Stimulated activated naive CD8-positive, alpha-beta T cell treated with anti-CD3 and anti-CD28 coated beads, Interleukin-15, Interleukin-2, amounts not matched to agents 100 ng/mL and 50 ng/mL, for 24 hours (primary cell): ENCODE measurements around the gene RGS12.

Source experiments
- H3K27ac Mint-ChIP-seq: one replicate; pipeline ENCODE4 v1.8.0; 2021; ENCODE audit warnings: mild to moderate bottlenecking, mixed read lengths
- H3K27me3 Mint-ChIP-seq: one replicate; pipeline ENCODE4 v1.8.0; 2021; ENCODE audit warnings: mixed read lengths
- H3K36me3 Mint-ChIP-seq: one replicate; pipeline ENCODE4 v1.8.0; 2021; ENCODE audit warnings: low read depth, mixed read lengths
- H3K4me1 Mint-ChIP-seq: one replicate; pipeline ENCODE4 v1.8.0; 2021; ENCODE audit warnings: low read depth, mixed read lengths
- H3K4me3 Mint-ChIP-seq: one replicate; pipeline ENCODE4 v1.8.0; 2021; ENCODE audit warnings: mild to moderate bottlenecking, mixed read lengths
- H3K9me3 Mint-ChIP-seq: one replicate; pipeline ENCODE4 v1.8.0; 2021; ENCODE audit warnings: mixed read lengths

The RGS12 gene

DNA sequence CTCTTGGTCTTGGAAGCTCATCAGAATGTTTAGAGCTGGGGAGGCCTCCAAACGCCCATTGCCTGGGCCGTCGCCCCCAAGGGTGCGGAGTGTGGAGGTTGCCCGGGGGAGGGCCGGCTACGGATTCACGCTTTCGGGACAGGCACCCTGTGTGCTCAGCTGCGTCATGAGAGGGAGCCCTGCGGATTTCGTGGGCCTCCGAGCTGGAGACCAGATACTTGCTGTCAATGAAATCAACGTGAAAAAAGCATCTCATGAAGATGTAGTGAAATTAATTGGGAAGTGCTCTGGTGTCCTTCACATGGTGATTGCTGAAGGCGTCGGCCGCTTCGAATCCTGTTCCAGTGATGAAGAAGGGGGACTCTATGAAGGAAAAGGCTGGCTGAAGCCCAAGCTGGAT, 23.3 kb downstream of the RGS12 start:
- Mint-ChIP-seq H3K36me3 (no peaks in the 10 kb centered on the region), H3K4me3 (no peak overlapping the region), H3K4me1 (no peaks in the 10 kb centered on the region), H3K27ac (no peak overlapping the region), H3K9me3 (no peaks in the 10 kb centered on the region), H3K27me3 (no peaks in the 10 kb centered on the region)

DNA sequence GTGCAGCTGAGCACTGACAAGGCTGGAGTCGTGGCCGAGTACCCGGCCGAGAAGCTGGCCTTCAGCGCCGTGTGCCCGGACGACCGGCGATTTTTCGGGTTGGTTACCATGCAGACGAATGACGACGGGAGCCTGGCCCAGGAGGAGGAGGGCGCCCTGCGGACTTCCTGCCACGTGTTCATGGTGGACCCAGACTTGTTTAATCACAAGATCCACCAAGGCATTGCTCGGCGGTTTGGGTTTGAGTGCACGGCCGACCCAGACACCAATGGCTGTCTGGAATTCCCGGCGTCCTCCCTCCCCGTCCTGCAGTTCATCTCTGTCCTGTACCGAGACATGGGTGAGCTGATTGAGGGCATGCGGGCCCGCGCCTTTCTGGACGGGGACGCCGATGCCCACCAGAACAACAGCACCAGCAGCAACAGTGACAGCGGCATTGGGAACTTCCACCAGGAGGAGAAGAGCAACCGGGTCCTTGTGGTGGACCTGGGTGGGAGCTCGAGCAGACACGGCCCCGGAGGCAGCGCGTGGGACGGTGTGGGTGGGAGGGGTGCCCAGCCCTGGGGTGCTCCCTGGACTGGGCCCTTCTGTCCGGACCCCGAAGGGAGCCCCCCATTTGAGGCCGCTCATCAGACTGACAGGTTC, 24.3 kb downstream of the RGS12 start:
- Mint-ChIP-seq H3K4me1 (no peaks in the 10 kb centered on the region), H3K27ac (no peak overlapping the region), H3K9me3 (no peaks in the 10 kb centered on the region), H3K4me3 (no peak overlapping the region), H3K27me3 (no peaks in the 10 kb centered on the region), H3K36me3 (no peaks in the 10 kb centered on the region)

DNA sequence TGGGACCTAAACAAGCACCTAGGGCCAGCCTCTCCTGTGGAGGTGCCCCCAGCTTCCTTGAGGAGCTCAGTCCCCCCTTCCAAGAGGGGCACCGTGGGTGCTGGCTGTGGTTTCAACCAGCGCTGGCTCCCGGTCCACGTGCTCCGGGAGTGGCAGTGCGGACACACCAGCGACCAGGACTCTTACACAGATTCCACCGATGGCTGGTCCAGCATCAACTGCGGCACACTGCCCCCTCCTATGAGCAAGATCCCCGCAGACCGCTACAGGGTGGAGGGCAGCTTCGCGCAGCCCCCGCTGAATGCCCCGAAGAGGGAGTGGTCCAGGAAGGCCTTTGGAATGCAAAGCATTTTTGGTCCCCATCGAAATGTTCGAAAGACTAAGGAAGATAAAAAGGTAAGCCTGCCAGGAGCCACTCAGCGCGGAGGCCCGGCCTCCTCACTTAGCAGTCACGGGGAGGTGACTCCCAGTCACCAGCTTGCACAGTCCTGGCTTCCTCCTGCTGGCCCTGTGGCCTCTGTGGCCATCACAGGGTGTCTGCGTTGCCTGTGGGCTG, 24.9 kb downstream of the RGS12 start:
- Mint-ChIP-seq H3K4me1 (no peaks in the 10 kb centered on the region), H3K27me3 (no peaks in the 10 kb centered on the region), H3K9me3 (no peaks in the 10 kb centered on the region), H3K27ac (no peak overlapping the region), H3K4me3 (no peak overlapping the region), H3K36me3 (no peaks in the 10 kb centered on the region)

DNA sequence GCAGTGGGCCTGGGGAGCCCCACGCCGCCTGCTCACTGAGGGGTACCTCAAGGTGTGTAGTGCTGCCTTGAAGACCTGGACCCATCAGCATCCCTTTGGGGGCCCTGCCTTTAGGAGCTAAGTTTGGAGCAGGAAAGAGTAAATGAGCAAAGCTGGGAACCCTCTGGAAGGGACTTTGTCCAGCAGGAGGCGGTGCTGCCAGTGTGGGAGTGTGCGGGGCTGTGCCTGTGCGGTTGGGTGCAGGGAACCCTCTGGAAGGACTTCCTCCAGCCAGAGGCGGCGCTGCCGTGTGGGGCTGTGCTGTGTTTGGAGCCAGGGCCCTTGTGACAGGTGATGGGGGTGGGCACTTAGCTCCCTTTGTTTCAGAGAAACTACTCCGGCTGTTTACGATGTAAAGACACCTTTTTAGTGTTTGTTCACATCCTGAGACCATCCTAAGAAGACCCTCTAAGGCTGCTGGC, 25.8 kb downstream of the RGS12 start:
- no peaks in the 10 kb centered on the region for H3K27me3 Mint-ChIP-seq
- H3K9me3 Mint-ChIP-seq: no peaks in the 10 kb centered on the region
- no peaks in the 10 kb centered on the region for H3K36me3 Mint-ChIP-seq
- no peaks in the 10 kb centered on the region for H3K4me1 Mint-ChIP-seq
- H3K4me3 Mint-ChIP-seq: no peak overlapping the region
- no peak overlapping the region for H3K27ac Mint-ChIP-seq

DNA sequence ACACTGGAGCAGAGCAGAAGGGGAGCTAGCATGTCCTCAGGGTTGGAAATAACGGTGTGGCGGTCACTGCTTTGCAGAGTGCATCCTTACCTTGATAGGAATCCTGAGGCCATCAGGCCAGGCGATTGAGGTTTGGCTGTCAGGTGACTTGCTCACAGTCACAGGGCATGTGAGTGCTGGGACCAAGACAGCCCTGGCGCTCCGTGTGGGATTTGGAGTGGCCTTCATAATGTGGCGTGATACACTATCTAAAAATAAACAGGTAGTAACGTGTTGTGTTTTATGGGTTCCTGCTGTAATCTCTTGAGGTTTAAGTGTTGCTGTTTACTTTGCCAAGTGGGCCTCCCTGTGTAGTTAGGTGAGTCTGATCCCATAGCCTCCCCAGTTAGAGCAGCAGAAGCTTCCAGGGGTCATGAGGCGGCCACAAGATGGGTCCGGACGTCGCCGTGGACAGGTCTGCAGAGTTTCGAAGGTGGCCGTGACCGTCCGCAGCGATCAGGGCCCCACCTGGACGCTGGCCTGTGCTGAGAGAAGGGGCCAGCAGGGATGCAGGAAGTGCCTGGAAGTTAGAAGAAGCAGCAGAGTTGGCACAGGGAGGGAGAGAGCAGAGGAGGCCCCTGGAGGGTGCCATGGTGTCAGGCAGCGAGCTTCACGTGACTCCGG, 27.7 kb downstream of the RGS12 start:
- H3K4me3 Mint-ChIP-seq: no peak overlapping the region

DNA sequence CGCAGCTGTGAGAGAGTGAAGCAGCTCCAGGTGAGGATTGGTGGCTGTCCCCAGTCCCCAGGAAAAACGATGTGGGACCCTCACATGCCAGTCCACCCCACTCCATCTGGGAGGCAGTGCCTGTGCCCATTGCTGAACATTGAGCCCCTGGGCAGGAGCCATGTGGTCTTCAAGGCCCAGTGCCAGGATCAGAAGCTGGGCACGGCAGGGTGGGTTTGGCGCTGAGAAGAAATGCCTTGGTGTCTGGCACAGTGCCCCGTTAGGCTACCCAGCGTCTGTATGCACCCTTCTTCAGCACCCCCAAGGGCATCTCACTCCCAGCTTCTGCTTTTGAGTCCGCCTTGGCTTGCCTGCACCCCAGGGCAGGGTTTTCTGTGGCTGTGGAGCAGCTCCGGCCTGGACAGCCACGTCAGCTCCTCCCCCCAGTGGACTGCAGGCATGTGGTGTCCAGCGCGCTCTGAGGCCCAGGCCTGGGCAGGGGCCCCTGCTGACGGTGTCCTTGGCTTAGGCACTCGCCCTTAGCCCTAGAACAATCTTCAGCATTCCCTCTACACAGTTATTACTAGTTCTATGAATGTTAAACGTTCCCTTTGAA, 28.6 kb downstream of the RGS12 start:
- H3K4me3 Mint-ChIP-seq: no peak overlapping the region

More for the DNA sequence above, 27.7 kb downstream of the RGS12 start:
- no peaks in the 10 kb centered on the region for H3K36me3 Mint-ChIP-seq
- no peaks in the 10 kb centered on the region for H3K9me3 Mint-ChIP-seq
- H3K27me3 Mint-ChIP-seq: no peaks in the 10 kb centered on the region
- no peaks in the 10 kb centered on the region for H3K4me1 Mint-ChIP-seq
- no peak overlapping the region for H3K27ac Mint-ChIP-seq

DNA sequence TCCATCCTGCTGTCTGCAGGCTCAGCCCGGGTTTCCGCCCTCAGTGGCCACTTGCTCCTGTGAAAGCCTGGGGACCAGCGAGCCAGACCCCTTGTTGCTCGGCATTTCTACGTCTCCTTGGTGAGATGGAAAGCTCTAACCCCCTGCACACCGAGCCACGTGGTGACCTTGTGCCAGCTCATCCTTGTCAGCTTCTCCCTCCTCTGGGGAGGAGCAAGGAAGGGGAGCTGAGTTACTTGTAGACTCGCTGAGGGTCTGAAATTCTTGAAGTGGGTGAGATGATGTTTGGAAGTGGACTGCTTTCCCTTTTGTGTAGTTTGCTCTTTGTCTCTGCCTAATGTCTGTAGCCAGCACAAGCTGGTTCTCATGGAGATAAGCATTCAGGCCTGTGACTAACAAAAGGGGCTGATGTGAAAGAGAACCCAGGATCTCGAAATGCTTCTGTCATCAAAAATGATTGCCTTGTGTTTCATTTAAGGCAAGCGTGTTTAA, 29.3 kb downstream of the RGS12 start:
- Mint-ChIP-seq H3K4me3 (no peak overlapping the region), H3K36me3 (no peaks in the 10 kb centered on the region), H3K27me3 (no peaks in the 10 kb centered on the region), H3K4me1 (no peaks in the 10 kb centered on the region), H3K27ac (no peak overlapping the region), H3K9me3 (no peaks in the 10 kb centered on the region)

More for the DNA sequence above, 28.6 kb downstream of the RGS12 start:
- Mint-ChIP-seq H3K27me3 (no peaks in the 10 kb centered on the region), H3K36me3 (no peaks in the 10 kb centered on the region), H3K9me3 (no peaks in the 10 kb centered on the region), H3K27ac (no peak overlapping the region), H3K4me1 (no peaks in the 10 kb centered on the region)

DNA sequence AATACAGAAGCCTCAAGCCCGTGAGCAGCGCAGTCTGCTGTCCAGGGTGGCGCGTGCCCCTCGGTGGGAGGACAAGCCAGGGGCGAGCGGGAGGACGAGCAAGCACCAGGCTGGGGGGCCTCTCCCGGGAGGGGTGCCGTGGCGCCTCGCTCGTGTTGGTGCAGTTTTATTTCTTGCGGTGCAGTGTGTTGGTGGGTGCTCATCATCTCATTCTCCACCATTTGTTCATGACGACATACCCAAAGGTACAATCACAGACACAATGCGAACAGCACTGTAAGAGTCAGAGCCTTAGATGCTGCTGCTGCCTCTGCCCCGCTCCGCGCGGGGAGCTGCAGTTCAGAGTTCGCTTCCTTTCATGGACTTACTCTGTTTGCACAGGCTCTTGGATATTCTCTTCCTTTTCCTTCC, 30.3 kb downstream of the RGS12 start:
- no peak overlapping the region for H3K27ac Mint-ChIP-seq
- H3K9me3 Mint-ChIP-seq: no peaks in the 10 kb centered on the region
- H3K27me3 Mint-ChIP-seq: no peaks in the 10 kb centered on the region
- H3K36me3 Mint-ChIP-seq: no peaks in the 10 kb centered on the region
- no peaks in the 10 kb centered on the region for H3K4me1 Mint-ChIP-seq
- H3K4me3 Mint-ChIP-seq: no peak overlapping the region

DNA sequence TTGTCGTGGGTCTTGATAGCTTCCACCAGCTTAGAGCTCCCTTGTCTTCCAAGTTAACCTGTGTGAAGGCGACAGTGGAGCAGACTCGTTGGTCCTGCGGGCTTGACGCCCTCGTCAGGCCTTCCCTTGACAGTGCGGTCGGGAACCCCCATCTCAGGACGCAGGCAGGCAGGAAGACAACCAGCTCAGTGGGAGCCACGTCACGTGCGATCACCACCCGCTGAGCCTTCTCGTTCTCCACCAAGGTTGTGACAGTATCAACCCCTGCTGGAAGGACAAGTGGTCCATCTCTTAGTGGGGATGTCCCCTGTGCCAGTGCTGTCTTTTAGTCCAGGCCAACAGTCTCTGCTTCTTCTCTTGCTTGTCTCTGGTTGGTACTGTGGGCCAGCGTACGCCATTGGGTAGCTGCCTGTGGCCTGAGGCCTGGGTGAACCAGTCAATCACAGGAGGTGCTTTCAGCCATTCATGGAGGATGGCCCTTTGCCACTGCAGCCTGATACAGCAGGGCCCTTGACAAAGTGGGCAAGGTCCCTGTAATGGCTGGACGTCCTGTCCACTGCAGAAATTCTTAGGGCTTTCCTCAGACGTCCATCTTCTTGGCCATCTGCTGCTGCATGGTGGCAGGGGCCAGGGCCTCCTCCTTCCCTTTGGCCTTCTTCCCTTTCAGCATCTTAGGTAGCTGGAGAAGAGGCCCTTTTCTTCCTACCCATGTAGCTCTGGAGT, 31.4 kb downstream of the RGS12 start:
- no peak overlapping the region for H3K27ac Mint-ChIP-seq
- H3K36me3 Mint-ChIP-seq: no peaks in the 10 kb centered on the region
- H3K9me3 Mint-ChIP-seq: no peaks in the 10 kb centered on the region
- H3K4me3 Mint-ChIP-seq: no peak overlapping the region
- no peaks in the 10 kb centered on the region for H3K4me1 Mint-ChIP-seq
- no peaks in the 10 kb centered on the region for H3K27me3 Mint-ChIP-seq

DNA sequence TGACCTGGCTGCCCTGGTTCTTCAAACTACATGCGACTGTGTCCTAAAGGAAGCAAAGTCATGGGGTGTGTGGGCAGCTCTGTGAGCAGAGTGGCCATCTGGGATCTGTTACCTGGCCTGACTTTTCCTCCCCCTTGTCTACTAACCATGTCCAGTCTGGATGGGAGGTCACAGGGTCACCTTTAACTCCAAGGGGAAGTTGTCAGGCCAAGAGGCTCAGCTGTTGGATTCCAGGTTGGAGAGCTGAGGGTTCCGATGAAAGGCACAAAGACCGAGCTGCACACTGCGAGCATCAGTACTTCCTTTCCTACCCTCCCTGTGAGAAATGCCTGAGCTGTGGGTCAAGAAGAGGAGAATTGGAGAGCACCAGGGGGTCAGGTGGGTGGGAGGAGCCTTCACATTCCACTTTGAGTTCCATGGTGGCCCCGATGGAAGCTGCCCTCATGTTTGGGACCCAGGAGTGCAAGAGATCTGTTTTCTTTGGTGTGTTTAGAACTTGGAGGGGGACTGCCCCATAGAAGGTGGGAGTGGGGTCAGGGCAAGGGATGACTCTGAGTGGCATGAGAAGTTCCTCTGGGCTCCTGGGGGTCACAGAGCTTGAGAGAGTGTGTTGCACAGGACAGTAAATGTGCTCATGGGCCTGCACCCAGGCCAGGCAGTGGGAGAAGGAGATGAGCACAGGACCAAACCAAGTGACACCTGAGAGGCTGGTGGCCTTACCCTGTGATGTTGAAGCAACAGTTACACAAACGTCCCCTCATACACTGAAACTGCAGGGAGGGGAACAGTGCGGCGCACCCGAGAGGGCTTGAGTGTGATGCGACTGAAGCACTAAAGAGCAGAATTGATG, 36.2 kb downstream of the RGS12 start:
- H3K27me3 Mint-ChIP-seq: no peaks in the 10 kb centered on the region
- no peaks in the 10 kb centered on the region for H3K9me3 Mint-ChIP-seq
- no peak overlapping the region for H3K4me3 Mint-ChIP-seq
- no peaks in the 10 kb centered on the region for H3K4me1 Mint-ChIP-seq
- H3K36me3 Mint-ChIP-seq: no peaks in the 10 kb centered on the region
- H3K27ac Mint-ChIP-seq: no peak overlapping the region

DNA sequence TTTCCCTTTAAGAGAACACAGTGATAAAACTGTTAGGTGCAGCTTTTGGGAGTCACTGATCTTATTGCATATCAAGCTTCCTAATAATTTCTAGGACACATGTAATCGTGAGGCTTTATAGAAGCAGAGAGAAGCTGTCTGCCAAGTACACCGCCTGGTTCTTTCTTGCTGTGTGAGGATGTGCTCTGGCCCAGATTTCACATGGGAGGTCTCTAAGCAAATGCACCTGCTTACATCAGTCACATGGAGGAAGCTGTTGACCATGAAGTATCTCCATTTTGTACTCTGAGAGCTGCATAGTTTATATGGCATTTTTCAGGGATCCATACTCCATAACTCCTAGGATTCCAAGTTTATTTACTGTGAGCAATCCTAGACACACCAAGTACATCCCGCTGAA, 37.1 kb downstream of the RGS12 start:
- Mint-ChIP-seq H3K27ac (no peak overlapping the region), H3K9me3 (no peaks in the 10 kb centered on the region), H3K27me3 (no peaks in the 10 kb centered on the region), H3K4me1 (no peaks in the 10 kb centered on the region), H3K36me3 (no peaks in the 10 kb centered on the region), H3K4me3 (no peak overlapping the region)

DNA sequence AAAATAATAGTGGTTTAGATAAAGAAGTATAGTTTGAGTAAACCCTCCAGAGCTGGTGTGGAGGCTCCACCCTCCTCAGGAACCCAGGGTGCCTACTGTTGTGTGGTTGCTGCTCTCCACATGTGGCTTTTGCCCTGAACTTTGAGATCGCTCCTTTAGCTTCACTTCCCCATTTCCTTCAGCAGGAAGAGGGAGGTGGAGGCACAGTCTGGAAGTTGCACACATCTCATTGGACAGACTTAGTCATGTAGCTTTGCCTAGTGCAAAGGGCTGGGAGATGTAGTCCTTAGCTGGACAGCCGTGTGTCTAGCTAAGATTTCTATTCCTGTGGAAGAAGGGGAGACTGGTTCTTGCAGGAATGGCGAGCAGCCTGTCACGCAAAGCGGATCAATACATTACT, 37.9 kb downstream of the RGS12 start:
- no peak overlapping the region for H3K4me3 Mint-ChIP-seq
- no peaks in the 10 kb centered on the region for H3K9me3 Mint-ChIP-seq
- H3K27me3 Mint-ChIP-seq: no peaks in the 10 kb centered on the region
- no peaks in the 10 kb centered on the region for H3K4me1 Mint-ChIP-seq
- H3K36me3 Mint-ChIP-seq: no peaks in the 10 kb centered on the region
- no peak overlapping the region for H3K27ac Mint-ChIP-seq

DNA sequence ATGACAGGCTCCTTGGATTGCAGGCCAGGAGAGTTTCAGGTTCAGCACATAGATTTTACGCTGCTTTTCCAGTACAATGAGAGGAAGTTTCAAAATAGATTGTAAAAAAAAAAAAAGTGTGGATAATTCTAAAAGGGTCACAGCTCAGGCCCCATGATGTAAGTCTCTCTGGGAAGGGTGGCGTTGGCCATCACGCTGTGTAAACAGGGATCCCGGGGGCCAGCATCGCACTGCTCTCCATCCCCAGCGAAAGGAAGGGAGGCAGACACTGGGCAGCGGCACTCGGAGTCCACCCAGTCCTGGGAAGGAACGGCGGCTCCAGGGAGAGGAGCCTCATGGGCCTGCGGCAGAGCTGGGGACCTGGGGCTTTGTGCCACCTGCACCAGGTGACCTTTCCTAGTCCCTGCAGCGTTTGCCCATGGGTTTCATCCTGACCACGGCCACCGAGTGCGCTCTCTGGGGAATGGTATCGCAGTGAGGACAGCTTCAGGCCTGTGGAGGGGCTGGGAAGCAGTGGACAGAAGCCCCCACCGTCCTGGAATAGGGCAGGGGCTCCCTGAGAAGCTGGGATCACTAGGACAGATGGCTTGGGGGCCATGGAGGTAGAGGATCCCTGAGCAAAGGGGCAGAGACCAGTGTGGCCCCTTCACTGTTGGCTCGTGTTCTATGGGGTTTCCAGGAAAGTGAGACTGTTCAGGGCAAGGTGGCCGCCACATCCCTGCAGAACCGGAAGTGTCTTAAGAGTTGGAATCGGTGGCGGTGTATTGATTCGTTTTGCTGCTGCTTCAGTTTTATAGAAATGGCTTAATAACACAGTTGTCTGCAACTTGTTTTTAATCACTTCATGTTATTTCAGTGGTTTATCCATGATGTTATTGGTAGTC, 38.9 kb downstream of the RGS12 start:
- H3K4me3 Mint-ChIP-seq: no peak overlapping the region
- no peaks in the 10 kb centered on the region for H3K9me3 Mint-ChIP-seq
- H3K27ac Mint-ChIP-seq: no peak overlapping the region
- no peaks in the 10 kb centered on the region for H3K4me1 Mint-ChIP-seq
- no peaks in the 10 kb centered on the region for H3K27me3 Mint-ChIP-seq
- H3K36me3 Mint-ChIP-seq: no peaks in the 10 kb centered on the region
